ENCODE measurements around the gene SENP8.
"Not testable (repeated sequence)": the region's sequence is repeated elsewhere in the genome, so short reads cannot be mapped to it uniquely, and the experiment has no call there.

Gene SENP8

DNA sequence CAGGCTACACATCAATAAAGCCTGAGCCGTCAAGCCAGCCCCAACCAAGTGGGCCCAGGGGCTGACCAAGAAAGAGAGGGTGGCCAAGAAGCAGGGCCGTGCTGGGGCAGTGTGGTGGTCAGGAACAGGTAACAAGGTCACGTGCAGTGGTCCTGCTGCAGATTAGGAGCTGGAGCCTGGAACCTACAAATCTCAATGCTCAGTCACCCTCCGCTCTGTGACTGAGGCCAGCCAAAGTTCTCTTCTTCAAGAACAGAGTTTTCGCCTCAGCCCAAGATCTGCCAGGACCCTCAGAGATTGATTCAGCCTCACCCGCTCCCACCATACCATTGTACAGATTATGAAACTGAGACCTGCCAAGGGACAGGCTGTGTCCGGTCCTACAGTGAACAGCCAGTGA lies 52.5 kb downstream of the SENP8 start:
- no peak overlapping the region for H2AFZ ChIP-seq (ENCODE audit: low read depth)
- H3K36me3 ChIP-seq (ENCODE audit: insufficient read depth), result no peaks in the 10 kb centered on the region
- H3K9ac ChIP-seq, result no peak overlapping the region
- no peaks in the 10 kb centered on the region for H3K27me3 ChIP-seq (ENCODE audit: insufficient read depth, low read depth)
- no peak overlapping the region for H3K4me2 ChIP-seq
- H3K27ac ChIP-seq, result no peak overlapping the region
- no peaks in the 10 kb centered on the region for H3K79me2 ChIP-seq (ENCODE audit: insufficient read depth, low read depth)
- H3K4me1 ChIP-seq (ENCODE audit: low read depth, poor library complexity, severe bottlenecking), result no peaks in the 10 kb centered on the region
- no peak overlapping the region for H3K4me3 ChIP-seq (IDR thresholded peaks at IDR 0.05; ENCODE audit: insufficient read depth, low read depth, low read length)
- H4K20me1 ChIP-seq (ENCODE audit: insufficient read depth), result no peaks in the 10 kb centered on the region
- TF ChIP-seq, protein P1, sequence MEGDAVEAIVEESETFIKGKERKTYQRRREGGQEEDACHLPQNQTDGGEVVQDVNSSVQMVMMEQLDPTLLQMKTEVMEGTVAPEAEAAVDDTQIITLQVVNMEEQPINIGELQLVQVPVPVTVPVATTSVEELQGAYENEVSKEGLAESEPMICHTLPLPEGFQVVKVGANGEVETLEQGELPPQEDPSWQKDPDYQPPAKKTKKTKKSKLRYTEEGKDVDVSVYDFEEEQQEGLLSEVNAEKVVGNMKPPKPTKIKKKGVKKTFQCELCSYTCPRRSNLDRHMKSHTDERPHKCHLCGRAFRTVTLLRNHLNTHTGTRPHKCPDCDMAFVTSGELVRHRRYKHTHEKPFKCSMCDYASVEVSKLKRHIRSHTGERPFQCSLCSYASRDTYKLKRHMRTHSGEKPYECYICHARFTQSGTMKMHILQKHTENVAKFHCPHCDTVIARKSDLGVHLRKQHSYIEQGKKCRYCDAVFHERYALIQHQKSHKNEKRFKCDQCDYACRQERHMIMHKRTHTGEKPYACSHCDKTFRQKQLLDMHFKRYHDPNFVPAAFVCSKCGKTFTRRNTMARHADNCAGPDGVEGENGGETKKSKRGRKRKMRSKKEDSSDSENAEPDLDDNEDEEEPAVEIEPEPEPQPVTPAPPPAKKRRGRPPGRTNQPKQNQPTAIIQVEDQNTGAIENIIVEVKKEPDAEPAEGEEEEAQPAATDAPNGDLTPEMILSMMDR (conservative IDR thresholded peaks at IDR 0.05; ENCODE audit: low read depth, low read length), result no peak

DNA sequence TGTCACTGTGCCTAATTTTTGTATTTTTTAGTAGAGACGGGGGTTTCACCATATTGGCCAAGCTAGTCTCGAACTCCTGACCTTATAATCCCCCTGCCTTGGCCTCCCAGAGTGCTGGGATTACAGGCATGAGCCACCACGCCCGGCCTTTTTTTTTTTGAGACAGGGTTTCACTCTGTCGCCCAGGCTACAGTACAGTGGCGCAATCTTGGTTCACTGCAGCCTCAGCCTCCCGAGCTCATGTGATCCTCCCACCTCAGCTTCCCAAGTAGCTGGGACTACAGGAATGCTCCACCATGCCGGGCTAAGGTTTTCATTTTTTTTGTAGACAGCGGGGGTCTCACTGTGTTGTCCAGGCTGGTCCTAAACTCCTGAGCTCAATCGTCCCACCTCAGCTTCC lies 53.8 kb downstream of the SENP8 start:
- H3K27me3 ChIP-seq (ENCODE audit: insufficient read depth, low read depth); H3K9ac ChIP-seq; H3K4me1 ChIP-seq (ENCODE audit: low read depth, poor library complexity, severe bottlenecking); H3K79me2 ChIP-seq (ENCODE audit: insufficient read depth, low read depth); H3K27ac ChIP-seq; H4K20me1 ChIP-seq (ENCODE audit: insufficient read depth); H2AFZ ChIP-seq (ENCODE audit: low read depth); H3K36me3 ChIP-seq (ENCODE audit: insufficient read depth); H3K4me2 ChIP-seq; H3K4me3 ChIP-seq (IDR thresholded peaks at IDR 0.05; ENCODE audit: insufficient read depth, low read depth, low read length): not testable (repeated sequence)

DNA sequence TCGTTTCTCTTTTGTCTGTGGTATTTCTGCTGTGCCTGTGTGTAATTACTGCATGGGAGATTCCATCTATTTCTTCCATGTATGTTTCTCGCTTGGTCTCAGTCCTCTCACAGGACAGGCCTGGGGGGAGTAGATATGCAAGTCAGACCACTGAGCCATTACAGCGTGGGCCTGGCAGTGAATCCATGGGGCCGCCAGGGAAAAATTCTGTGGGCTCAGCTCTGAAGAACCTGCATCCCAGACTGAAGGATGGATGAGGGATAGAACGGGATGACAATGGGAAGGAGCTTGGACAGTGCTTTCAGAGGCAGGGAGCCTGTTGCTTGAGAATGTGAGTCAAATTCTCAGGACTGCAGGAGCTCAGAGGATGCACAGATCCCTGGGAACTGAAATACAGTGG lies 54.6 kb downstream of the SENP8 start:
- no peak overlapping the region for H3K9ac ChIP-seq
- no peaks in the 10 kb centered on the region for H3K79me2 ChIP-seq (ENCODE audit: insufficient read depth, low read depth)
- no peak overlapping the region for H3K27ac ChIP-seq
- H3K4me3 ChIP-seq (IDR thresholded peaks at IDR 0.05; ENCODE audit: insufficient read depth, low read depth, low read length), result no peak overlapping the region
- no peaks in the 10 kb centered on the region for H3K4me1 ChIP-seq (ENCODE audit: low read depth, poor library complexity, severe bottlenecking)
- H4K20me1 ChIP-seq (ENCODE audit: insufficient read depth), result no peaks in the 10 kb centered on the region
- no peak overlapping the region for H3K4me2 ChIP-seq
- TF ChIP-seq, protein P1 (conservative IDR thresholded peaks at IDR 0.05; ENCODE audit: low read depth, low read length), result no peak
- H3K27me3 ChIP-seq (ENCODE audit: insufficient read depth, low read depth), result no peaks in the 10 kb centered on the region
- H3K36me3 ChIP-seq (ENCODE audit: insufficient read depth), result no peaks in the 10 kb centered on the region
- H2AFZ ChIP-seq (ENCODE audit: low read depth), result no peak overlapping the region

DNA sequence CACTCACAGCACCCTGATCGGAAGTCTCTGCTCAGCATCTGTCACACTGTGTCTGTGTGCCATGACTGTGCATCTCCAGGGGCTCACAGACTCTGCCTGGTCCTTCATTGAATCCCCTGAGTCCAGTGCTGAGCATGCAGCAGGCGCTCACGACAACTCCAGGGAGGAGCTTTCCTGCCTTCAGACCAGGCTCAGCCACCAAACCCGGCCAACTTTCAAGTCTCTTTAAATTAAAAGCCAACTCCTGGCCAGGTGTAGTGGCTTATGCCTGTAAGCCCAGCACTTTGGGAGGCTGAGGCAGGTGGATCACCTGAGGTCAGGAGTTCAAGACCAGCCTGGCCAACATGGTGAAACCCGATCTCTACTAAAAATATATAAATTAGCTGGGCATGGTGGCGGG lies 55.2 kb downstream of the SENP8 start:
- Histone ChIP-seq H3K36me3 (ENCODE audit: insufficient read depth) (no peaks in the 10 kb centered on the region), H3K4me3 (IDR thresholded peaks at IDR 0.05; ENCODE audit: insufficient read depth, low read depth, low read length) (no peak overlapping the region), H3K9ac (no peak overlapping the region), H4K20me1 (ENCODE audit: insufficient read depth) (no peaks in the 10 kb centered on the region), H3K79me2 (ENCODE audit: insufficient read depth, low read depth) (no peaks in the 10 kb centered on the region), H3K27ac (no peak overlapping the region), H3K4me2 (no peak overlapping the region), H3K27me3 (ENCODE audit: insufficient read depth, low read depth) (no peaks in the 10 kb centered on the region), H3K4me1 (ENCODE audit: low read depth, poor library complexity, severe bottlenecking) (no peaks in the 10 kb centered on the region), H2AFZ (ENCODE audit: low read depth) (no peak overlapping the region)
- TF ChIP-seq, protein P1 (conservative IDR thresholded peaks at IDR 0.05; ENCODE audit: low read depth, low read length), result no peak

DNA sequence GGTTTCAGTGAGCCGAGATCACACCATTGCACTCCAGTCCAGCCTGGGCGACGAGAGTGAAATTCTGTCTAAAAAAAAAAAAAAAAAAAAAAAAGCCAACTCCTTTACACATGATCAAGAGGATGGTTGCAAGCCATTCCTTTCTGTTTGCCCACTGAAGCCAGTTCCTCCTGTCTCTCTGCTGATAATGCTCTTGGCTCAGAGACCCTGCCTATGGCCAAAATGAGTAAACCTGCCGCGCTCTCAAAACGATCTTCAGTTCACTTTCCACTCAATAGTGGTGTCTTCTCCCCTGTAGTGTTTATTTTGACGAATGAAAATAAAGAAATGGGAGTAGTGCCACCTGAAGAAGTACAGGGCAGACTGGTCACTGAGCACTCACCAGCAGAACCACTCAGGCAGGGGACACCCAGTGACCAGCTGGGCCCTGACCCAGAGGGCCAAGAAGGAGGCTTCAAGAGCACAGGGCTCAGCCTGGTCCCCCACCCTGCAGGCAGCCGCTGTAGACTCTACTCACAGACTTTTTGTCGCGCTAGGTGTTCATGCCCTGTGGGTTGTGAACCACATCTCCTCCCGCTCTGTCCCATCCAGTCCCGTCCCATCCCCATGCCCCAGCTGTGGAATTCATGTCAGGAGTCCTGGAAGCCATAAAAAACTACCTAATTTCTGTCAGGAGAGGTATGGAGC lies 55.8 kb downstream of the SENP8 start:
- H2AFZ ChIP-seq (ENCODE audit: low read depth), result no peak overlapping the region
- no peak overlapping the region for H3K9ac ChIP-seq
- no peaks in the 10 kb centered on the region for H3K4me1 ChIP-seq (ENCODE audit: low read depth, poor library complexity, severe bottlenecking)
- TF ChIP-seq, protein P1 (conservative IDR thresholded peaks at IDR 0.05; ENCODE audit: low read depth, low read length), result no peak
- H3K27ac ChIP-seq, result no peak overlapping the region
- H4K20me1 ChIP-seq (ENCODE audit: insufficient read depth), result no peaks in the 10 kb centered on the region
- no peak overlapping the region for H3K4me2 ChIP-seq
- H3K4me3 ChIP-seq (IDR thresholded peaks at IDR 0.05; ENCODE audit: insufficient read depth, low read depth, low read length), result no peak overlapping the region
- no peaks in the 10 kb centered on the region for H3K79me2 ChIP-seq (ENCODE audit: insufficient read depth, low read depth)
- no peaks in the 10 kb centered on the region for H3K36me3 ChIP-seq (ENCODE audit: insufficient read depth)
- H3K27me3 ChIP-seq (ENCODE audit: insufficient read depth, low read depth), result no peaks in the 10 kb centered on the region
